GM19452 (cell line): ENCODE results near the gene ONECUT2.
"Not testable (repeated sequence)": the region's sequence is repeated elsewhere in the genome, so short reads cannot be mapped to it uniquely, and the experiment has no call there.

ENCODE experiments used
- ATAC-seq: cut with Tn5 transposase; IDR thresholded peaks from one replicate; pipeline ENCODE4 v1.9.1; 2021; ENCODE audit not compliant: unreplicated experiment

The ONECUT2 gene

GRCh38 chr18:57445488-57446319 lies 10.5 kb downstream of the ONECUT2 start:
- ATAC-seq = no peak

GRCh38 chr18:57446322-57446721 lies 11.1 kb downstream of the ONECUT2 start:
- ATAC-seq = no peak

GRCh38 chr18:57447154-57447621 lies 12.0 kb downstream of the ONECUT2 start:
- ATAC-seq = no peak

GRCh38 chr18:57455576-57456129 lies 20.5 kb downstream of the ONECUT2 start:
- ATAC-seq = no peak

- ATAC-seq = no peak
Observed at GRCh38 chr18:57461652-57462269, 26.6 kb downstream of the ONECUT2 start.

- ATAC-seq = no peak
Observed at GRCh38 chr18:57466307-57466706, 31.1 kb downstream of the ONECUT2 start.

- ATAC-seq = no peak
Observed at GRCh38 chr18:57466745-57467409, 31.7 kb downstream of the ONECUT2 start.

GRCh38 chr18:57469884-57470283 lies 34.7 kb downstream of the ONECUT2 start:
- no peak for ATAC-seq

GRCh38 chr18:57475408-57475807 lies 40.2 kb downstream of the ONECUT2 start:
- ATAC-seq = no peak

- ATAC-seq = no peak
Observed at GRCh38 chr18:57475903-57476302, 40.7 kb downstream of the ONECUT2 start.

- no peak for ATAC-seq
Observed at GRCh38 chr18:57480733-57481132, 45.6 kb downstream of the ONECUT2 start.

GRCh38 chr18:57497372-57498294 lies 62.5 kb downstream of the ONECUT2 start:
- ATAC-seq = no peak

- no peak for ATAC-seq
Observed at GRCh38 chr18:57498682-57499256, 63.6 kb downstream of the ONECUT2 start.

GRCh38 chr18:57502624-57503023 lies 67.5 kb downstream of the ONECUT2 start:
- ATAC-seq = no peak

GRCh38 chr18:57505231-57505630 lies 70.1 kb downstream of the ONECUT2 start:
- ATAC-seq = no peak

GRCh38 chr18:57516056-57516455 lies 80.9 kb downstream of the ONECUT2 start:
- no peak for ATAC-seq

GRCh38 chr18:57518533-57518932 lies 83.4 kb downstream of the ONECUT2 start:
- no peak for ATAC-seq

- ATAC-seq = no peak
Observed at GRCh38 chr18:57519668-57520424, 84.7 kb downstream of the ONECUT2 start.

GRCh38 chr18:57522348-57522747 lies 87.2 kb downstream of the ONECUT2 start:
- ATAC-seq = not testable (repeated sequence)
